Measurements from ENCODE around the gene CYSRT1. TPM values are rescaled to one million over a fixed set of nuclear protein-coding genes. Genes with fewer than 3 reads are reported as not detected.
"Not testable (repeated sequence)": the region's sequence is repeated elsewhere in the genome, so short reads cannot be mapped to it uniquely, and the experiment has no call there.

CYSRT1 gene
- total and polyA plus RNA-seq, 2 donors, result 0.57 to 2.8 TPM

DNA sequence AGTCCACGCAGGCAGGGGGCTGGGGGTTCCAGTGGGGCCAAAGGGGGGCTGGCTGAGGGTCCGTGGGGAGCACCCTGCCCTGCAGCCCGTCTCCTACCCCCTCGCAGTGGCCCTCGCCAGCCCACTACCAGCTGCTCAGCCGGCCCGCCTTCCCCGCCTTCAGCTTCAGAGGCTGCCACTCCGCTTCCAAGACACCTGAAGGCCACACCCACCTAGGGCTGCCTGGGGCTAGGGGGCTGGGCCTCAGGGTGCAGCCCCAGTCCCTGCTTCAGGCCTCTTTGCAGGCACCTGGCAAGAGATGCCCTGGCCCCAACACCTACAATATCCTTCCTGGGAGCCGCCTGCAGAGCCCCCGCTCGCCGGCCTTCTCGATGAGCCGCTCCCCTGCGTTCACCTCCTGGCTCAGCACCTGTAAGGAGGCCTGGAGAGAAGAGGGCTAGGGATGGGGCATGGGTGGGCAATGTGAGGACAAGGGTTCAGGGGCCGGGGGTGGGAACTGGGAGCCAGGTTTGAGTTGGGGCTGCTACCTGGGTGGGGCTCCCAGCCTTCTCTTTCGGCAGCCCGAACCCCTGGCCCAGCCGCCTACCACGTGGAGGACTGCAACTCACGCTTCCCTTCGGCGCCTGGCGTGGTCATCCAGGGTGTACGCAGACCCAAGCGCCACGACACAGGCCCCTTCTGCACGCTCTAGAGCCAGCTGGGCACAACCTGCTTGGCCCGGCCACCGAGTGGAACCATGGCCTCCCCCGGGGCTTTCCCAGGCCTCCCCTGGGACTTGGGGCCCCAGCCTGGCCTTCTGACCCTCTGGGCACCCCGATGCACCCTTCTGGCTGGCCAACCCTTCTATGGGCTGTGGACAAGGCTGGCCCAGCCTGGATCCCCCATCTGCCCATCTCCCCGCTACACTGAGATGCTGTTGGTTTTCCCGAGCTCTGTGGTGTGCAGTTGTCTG lies 27.9 kb downstream of the CYSRT1 start:
- Histone ChIP-seq H3K27me3 (ENCODE audit: control insufficient read depth in 2 of 2, insufficient read depth in 1 of 2, low read length in 1 of 2) (peaks cover 7 to 33% of the 10 kb centered on the region in 2 donors), H3K4me3 (ENCODE audit: low read length in 2 of 2) (no peak overlapping the region), H3K36me3 (ENCODE audit: control insufficient read depth in 2 of 2, insufficient read depth in 2 of 2, low read length in 1 of 2) (peaks cover 6% of the 10 kb centered on the region in 2 donors), H3K27ac (ENCODE audit: low read depth in 1 of 2, low read length in 1 of 2) (no peak overlapping the region), H3K4me1 (ENCODE audit: control insufficient read depth in 2 of 2, insufficient read depth in 2 of 2, low read length in 2 of 2) (peaks cover 7 to 22% of the 10 kb centered on the region in 2 donors), H3K9me3 (ENCODE audit: control insufficient read depth in 2 of 2, insufficient read depth in 1 of 2, low read length in 1 of 2) (peaks cover 0 to 4% of the 10 kb centered on the region in 2 donors)
- WGBS, result 90% methylated on average over 35 of the region's 35 CpGs
- DNase-seq (ENCODE audit: low read depth in 6 of 9, low spot score in 9 of 9), result peak in 1 of 9 donors; percentile 39

GRCh38 chr9:137253717-137254623 lies 29.0 kb downstream of the CYSRT1 start:
- Histone ChIP-seq H3K27ac (ENCODE audit: low read depth in 1 of 2, low read length in 1 of 2) (no peak overlapping the region), H3K9me3 (ENCODE audit: control insufficient read depth in 2 of 2, insufficient read depth in 1 of 2, low read length in 1 of 2) (peaks cover 0 to 4% of the 10 kb centered on the region in 2 donors), H3K36me3 (ENCODE audit: control insufficient read depth in 2 of 2, insufficient read depth in 2 of 2, low read length in 1 of 2) (peaks cover 13 to 14% of the 10 kb centered on the region in 2 donors), H3K4me3 (ENCODE audit: low read length in 2 of 2) (peak overlapping the region; percentile 69 to 98), H3K27me3 (ENCODE audit: control insufficient read depth in 2 of 2, insufficient read depth in 1 of 2, low read length in 1 of 2) (peaks cover 7 to 33% of the 10 kb centered on the region in 2 donors), H3K4me1 (ENCODE audit: control insufficient read depth in 2 of 2, insufficient read depth in 2 of 2, low read length in 2 of 2) (peaks cover 7 to 22% of the 10 kb centered on the region in 2 donors)
- 93% methylated on average over 21 of the region's 21 CpGs for WGBS
- DNase-seq (ENCODE audit: low read depth in 6 of 9, low spot score in 9 of 9), result no peak

GRCh38 chr9:137254624-137255447 lies 29.9 kb downstream of the CYSRT1 start, which contains the start of gene NELFB:
Gene NELFB, plus strand, starts transcription at chr9:137255327.
- peak within 1 kb of the TSS; percentile 75 to 98 for H3K4me3 ChIP-seq (ENCODE audit: low read length in 2 of 2)
- peak within 1 kb of the TSS in 1 of 2 donors; percentile 48 for H3K27ac ChIP-seq (ENCODE audit: low read depth in 1 of 2, low read length in 1 of 2)
- H3K4me1 ChIP-seq (ENCODE audit: control insufficient read depth in 2 of 2, insufficient read depth in 2 of 2, low read length in 2 of 2), result peaks cover 7 to 22% of the 10 kb centered on the region in 2 donors
- DNase-seq (ENCODE audit: low read depth in 6 of 9, low spot score in 9 of 9), result peak; percentile 61 to 94 (median 87)
- H3K27me3 ChIP-seq (ENCODE audit: control insufficient read depth in 2 of 2, insufficient read depth in 1 of 2, low read length in 1 of 2), result peaks cover 7 to 28% of the 10 kb centered on the region in 2 donors
- WGBS, result 3% methylated on average over 105 of the region's 105 CpGs
- peaks cover 18 to 19% of the 10 kb centered on the region in 2 donors for H3K36me3 ChIP-seq (ENCODE audit: control insufficient read depth in 2 of 2, insufficient read depth in 2 of 2, low read length in 1 of 2)
- peaks cover 0 to 4% of the 10 kb centered on the region in 2 donors for H3K9me3 ChIP-seq (ENCODE audit: control insufficient read depth in 2 of 2, insufficient read depth in 1 of 2, low read length in 1 of 2)

DNA sequence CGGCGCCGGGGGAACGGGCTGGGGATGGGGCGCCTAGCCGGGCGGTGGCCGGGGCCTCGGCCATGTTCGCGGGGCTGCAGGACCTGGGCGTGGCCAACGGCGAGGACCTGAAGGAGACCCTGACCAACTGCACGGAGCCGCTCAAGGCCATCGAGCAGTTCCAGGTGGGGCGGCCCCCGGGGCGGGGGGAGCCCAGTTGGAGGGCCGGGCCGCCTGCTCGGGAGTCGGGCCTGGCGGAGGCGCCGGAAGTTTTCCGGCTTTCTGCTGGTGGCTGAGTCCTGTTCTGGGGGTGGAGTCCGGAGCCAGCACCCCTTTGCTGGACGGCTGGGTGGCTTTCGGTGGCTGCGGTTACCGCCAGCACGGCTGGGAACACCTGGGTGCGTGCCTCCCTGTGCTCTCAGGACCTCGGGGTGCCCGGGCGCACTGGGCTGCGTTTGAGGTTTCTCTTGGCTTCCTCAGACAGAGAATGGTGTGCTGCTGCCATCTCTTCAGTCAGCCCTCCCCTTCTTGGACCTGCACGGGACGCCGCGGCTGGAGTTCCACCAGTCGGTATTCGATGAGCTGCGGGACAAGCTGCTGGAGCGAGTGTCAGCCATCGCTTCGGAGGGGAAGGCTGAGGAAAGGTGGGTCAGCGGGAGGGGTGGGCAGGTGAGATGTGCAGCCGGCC lies 30.6 kb downstream of the CYSRT1 start:
- Histone ChIP-seq H3K4me1 (ENCODE audit: control insufficient read depth in 2 of 2, insufficient read depth in 2 of 2, low read length in 2 of 2) (peaks cover 7 to 22% of the 10 kb centered on the region in 2 donors), H3K27ac (ENCODE audit: low read depth in 1 of 2, low read length in 1 of 2) (peak overlapping the region in 1 of 2 donors; percentile 38), H3K36me3 (ENCODE audit: control insufficient read depth in 2 of 2, insufficient read depth in 2 of 2, low read length in 1 of 2) (peaks cover 18 to 19% of the 10 kb centered on the region in 2 donors), H3K27me3 (ENCODE audit: control insufficient read depth in 2 of 2, insufficient read depth in 1 of 2, low read length in 1 of 2) (peaks cover 7 to 23% of the 10 kb centered on the region in 2 donors), H3K4me3 (ENCODE audit: low read length in 2 of 2) (peak overlapping the region; percentile 75 to 98), H3K9me3 (ENCODE audit: control insufficient read depth in 2 of 2, insufficient read depth in 1 of 2, low read length in 1 of 2) (peaks cover 0 to 4% of the 10 kb centered on the region in 2 donors)
- DNase-seq (ENCODE audit: low read depth in 6 of 9, low spot score in 9 of 9), result peak in 1 of 9 donors; percentile 55
- WGBS, result 4% methylated on average over 51 of the region's 51 CpGs

DNA sequence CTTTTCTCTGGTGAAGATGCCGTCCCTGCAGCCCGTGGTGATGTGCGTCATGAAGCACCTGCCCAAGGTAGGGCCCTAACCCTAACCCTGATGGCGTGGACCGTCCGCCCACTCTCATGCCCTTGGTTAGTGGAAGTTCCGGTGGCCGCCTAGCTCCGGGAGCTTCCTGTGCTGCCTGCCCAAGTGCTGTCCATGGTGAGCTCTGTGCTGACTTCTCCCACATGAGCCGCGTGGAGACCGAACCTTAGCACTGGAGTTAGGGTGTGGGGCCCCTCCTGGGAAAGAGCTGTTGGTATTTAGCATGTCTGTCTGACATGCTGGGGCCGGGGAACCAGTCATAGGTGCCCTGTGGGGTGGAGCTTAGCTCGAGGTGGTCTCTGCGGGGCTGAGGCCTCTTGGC lies 31.4 kb downstream of the CYSRT1 start:
- 97% methylated on average over 15 of the region's 15 CpGs for WGBS
- peaks cover 7 to 22% of the 10 kb centered on the region in 2 donors for H3K4me1 ChIP-seq (ENCODE audit: control insufficient read depth in 2 of 2, insufficient read depth in 2 of 2, low read length in 2 of 2)
- H3K36me3 ChIP-seq (ENCODE audit: control insufficient read depth in 2 of 2, insufficient read depth in 2 of 2, low read length in 1 of 2), result peaks cover 18 to 19% of the 10 kb centered on the region in 2 donors
- H3K4me3 ChIP-seq (ENCODE audit: low read length in 2 of 2), result peak overlapping the region in 1 of 2 donors; percentile 75
- no peak overlapping the region for H3K27ac ChIP-seq (ENCODE audit: low read depth in 1 of 2, low read length in 1 of 2)
- DNase-seq (ENCODE audit: low read depth in 6 of 9, low spot score in 9 of 9), result no peak
- H3K9me3 ChIP-seq (ENCODE audit: control insufficient read depth in 2 of 2, insufficient read depth in 1 of 2, low read length in 1 of 2), result peaks cover 0 to 4% of the 10 kb centered on the region in 2 donors
- peaks cover 7 to 21% of the 10 kb centered on the region in 2 donors for H3K27me3 ChIP-seq (ENCODE audit: control insufficient read depth in 2 of 2, insufficient read depth in 1 of 2, low read length in 1 of 2)

DNA sequence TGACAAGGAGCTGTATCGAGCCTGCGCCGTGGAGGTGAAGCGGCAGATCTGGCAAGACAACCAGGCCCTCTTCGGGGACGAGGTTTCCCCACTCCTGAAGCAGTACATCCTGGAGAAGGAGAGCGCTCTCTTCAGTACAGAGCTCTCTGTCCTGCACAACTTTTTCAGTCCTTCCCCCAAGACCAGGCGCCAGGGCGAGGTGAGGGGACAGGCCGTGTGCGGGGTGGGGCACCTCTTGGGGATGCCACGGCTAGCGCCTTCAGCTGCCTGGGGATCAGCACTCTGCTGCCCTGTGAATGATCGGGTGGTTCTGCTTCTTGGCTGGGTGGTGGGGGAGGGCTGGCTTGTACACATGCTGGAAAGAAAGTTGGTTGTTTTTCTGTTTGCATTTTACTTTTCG lies 31.9 kb downstream of the CYSRT1 start:
- 97% methylated on average over 15 of the region's 15 CpGs for WGBS
- peaks cover 0 to 4% of the 10 kb centered on the region in 2 donors for H3K9me3 ChIP-seq (ENCODE audit: control insufficient read depth in 2 of 2, insufficient read depth in 1 of 2, low read length in 1 of 2)
- H3K27ac ChIP-seq (ENCODE audit: low read depth in 1 of 2, low read length in 1 of 2), result no peak overlapping the region
- no peak overlapping the region for H3K4me3 ChIP-seq (ENCODE audit: low read length in 2 of 2)
- peaks cover 7 to 22% of the 10 kb centered on the region in 2 donors for H3K4me1 ChIP-seq (ENCODE audit: control insufficient read depth in 2 of 2, insufficient read depth in 2 of 2, low read length in 2 of 2)
- no peak for DNase-seq (ENCODE audit: low read depth in 6 of 9, low spot score in 9 of 9)
- peaks cover 7 to 18% of the 10 kb centered on the region in 2 donors for H3K27me3 ChIP-seq (ENCODE audit: control insufficient read depth in 2 of 2, insufficient read depth in 1 of 2, low read length in 1 of 2)
- peaks cover 18 to 19% of the 10 kb centered on the region in 2 donors for H3K36me3 ChIP-seq (ENCODE audit: control insufficient read depth in 2 of 2, insufficient read depth in 2 of 2, low read length in 1 of 2)

GRCh38 chr9:137262173-137262908 lies 37.4 kb downstream of the CYSRT1 start:
- not testable (repeated sequence) for H3K9me3 ChIP-seq (ENCODE audit: control insufficient read depth in 2 of 2, insufficient read depth in 1 of 2, low read length in 1 of 2)

More at GRCh38 chr9:137262173-137262908, 37.4 kb downstream of the CYSRT1 start:
- not testable (repeated sequence) for H3K27me3 ChIP-seq (ENCODE audit: control insufficient read depth in 2 of 2, insufficient read depth in 1 of 2, low read length in 1 of 2); H3K4me1 ChIP-seq (ENCODE audit: control insufficient read depth in 2 of 2, insufficient read depth in 2 of 2, low read length in 2 of 2); DNase-seq (ENCODE audit: low read depth in 6 of 9, low spot score in 9 of 9); H3K4me3 ChIP-seq (ENCODE audit: low read length in 2 of 2); H3K27ac ChIP-seq (ENCODE audit: low read depth in 1 of 2, low read length in 1 of 2)
- WGBS, result 73% methylated on average over 15 of the region's 15 CpGs
- peaks cover 46 to 54% of the 10 kb centered on the region in 2 donors for H3K36me3 ChIP-seq (ENCODE audit: control insufficient read depth in 2 of 2, insufficient read depth in 2 of 2, low read length in 1 of 2)
